ENCODE data around the gene PEX1.
"Not testable (repeated sequence)": the region's sequence is repeated elsewhere in the genome, so short reads cannot be mapped to it uniquely, and the experiment has no call there.

The PEX1 gene

DNA sequence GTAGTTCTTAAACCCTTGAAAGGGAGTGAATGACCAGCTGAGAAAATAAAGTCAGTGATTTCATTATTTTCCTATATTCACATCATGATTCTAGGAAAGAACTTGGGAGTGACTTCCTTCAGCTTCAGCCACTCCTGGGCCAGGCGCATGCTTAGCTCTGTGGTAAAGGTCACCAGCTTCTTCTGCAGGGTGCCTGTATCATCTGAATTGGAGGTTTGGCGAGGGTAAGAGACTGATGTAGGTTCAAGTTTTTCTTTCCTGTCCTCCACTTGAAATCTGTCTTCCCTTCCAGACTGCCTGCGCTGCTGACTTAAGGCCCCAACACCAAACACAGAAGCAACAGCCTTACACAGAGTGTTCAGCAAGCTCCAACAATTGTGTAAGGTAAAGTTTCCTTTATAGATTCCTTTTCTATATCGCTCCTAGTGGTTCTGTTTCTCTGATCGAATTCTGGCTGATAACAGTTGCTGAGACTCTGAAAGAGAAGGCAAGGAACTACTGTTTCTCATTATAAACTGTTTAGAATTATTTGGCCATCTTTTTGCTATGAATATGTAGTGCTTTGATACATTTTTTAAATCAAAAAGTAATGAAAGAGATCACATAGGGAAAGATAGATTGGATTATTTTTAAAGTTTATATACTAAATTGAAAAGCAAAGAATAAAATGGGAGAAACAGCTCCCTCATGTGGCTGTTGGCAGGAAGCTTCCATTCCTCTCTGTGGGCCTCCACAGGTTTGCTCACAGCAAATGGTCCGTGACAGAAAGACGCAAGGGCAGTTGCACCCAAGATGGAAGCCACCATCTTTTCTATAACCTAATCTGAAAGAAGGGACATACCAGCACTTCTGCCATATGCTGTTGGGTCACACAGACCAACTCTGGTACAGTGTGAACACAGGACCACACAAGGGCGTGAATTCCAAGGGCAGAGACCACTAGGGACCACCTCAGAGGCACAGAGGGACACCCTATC lies 67.0 kb downstream of the PEX1 start:
- DNase-seq (ENCODE audit: low read depth in 4 of 4, low spot score in 1 of 4): peak in 1 of 4 experiments; percentile 8

DNA sequence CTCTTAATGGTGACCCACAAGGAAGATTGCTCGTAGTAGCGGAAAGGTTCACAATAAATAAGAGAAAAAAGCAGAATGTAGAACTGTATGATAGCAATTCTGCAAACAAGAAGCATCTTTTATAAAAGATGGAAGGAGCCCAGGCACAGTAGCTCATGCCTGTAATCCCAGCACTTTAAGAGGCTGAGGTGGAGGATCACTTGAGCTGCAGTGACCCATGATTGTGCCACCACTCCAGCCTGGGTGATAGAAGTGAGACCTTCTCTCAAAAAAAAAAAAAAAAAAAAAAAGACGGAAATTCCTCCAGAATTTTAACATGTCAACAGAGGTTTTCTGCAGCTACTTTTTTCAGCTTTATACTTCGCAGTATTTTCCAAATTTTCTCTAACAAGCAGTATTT lies 67.8 kb downstream of the PEX1 start:
- no peak for DNase-seq (ENCODE audit: low read depth in 4 of 4, low spot score in 1 of 4)

DNA sequence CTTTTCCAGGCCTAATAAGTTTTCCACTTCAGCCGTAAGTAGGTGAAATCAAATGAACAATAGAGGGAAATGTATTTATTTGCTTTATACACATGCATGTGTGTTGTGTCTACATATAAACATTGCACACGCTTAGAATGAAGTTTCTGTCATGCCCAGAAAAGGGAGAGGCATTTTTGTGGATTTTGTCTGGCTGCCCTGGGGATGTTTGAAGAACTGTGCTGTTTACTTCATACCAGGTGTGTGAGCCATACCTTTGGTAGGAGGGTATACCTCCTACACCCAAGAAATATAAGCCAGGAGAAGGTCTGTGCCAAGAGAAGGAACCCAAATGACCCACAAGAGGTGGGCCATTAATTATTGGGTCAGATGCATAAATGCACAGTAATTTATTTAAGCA lies 68.2 kb downstream of the PEX1 start:
- no peak for DNase-seq (ENCODE audit: low read depth in 4 of 4, low spot score in 1 of 4)

DNA sequence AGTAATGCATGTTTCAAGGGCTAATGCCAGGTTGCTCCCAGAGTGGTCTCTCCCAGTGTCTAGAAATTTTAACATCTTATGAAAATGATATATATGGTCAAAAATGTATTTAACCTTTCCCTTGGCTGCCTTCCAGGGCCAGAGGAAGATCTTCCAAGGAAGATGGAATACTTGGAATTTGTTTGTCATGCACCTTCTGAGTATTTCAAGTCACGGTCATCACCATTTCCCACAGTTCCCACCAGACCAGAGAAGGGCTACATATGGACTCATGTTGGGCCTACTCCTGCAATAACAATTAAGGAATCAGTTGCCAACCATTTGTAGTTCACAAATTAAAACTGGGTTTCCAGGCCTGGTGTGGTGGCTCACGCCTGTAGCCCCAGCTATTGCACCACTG lies 72.1 kb downstream of the PEX1 start:
- no peak for DNase-seq (ENCODE audit: low read depth in 4 of 4, low spot score in 1 of 4)

DNA sequence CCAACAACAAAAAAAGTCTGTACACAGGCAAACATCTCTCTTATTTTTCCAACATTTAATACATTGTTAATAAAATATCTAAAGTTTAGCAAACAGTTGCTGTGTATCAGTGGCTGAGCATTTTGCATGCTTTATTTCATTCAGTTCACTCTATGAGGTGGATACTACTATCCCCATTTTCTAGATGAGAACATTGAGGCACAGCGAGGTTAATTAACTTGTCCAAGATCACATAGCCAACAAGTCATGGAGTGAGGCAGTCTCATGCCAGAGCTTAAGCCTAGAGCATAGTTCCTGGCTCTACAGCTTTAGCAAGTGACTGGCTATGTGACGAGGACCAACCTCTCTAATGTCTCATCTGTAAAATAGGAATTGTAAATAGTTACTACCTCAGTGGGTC lies 76.7 kb downstream of the PEX1 start:
- DNase-seq (ENCODE audit: low read depth in 4 of 4, low spot score in 1 of 4): no peak

DNA sequence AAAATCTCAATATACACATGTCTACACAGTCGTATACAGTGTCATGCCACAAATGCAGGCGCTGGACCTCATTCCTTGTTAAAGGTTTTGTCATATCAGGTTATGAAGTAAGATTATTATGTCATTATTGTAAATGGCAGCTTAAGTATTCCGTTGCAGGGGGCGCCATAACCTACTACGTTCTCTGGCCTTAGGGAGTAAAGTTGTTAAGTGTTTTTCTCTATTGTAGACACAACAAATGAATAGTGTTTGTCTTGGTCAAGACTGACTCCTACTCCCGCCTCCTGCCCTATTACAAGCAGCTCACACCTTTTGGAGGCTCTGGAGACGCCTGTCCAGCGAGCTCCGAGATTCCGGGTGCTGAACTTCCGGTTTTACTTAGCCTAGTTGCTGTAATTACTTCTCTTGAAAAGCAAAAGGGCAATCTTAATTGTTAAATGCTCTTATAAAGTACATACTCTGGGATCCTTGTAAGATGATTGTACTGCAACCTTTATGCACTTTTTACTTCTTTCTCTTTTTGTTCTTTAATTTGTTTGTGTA lies 80.0 kb downstream of the PEX1 start:
- DNase-seq (ENCODE audit: low read depth in 4 of 4, low spot score in 1 of 4): peak; percentile 5 to 32 (median 23)

DNA sequence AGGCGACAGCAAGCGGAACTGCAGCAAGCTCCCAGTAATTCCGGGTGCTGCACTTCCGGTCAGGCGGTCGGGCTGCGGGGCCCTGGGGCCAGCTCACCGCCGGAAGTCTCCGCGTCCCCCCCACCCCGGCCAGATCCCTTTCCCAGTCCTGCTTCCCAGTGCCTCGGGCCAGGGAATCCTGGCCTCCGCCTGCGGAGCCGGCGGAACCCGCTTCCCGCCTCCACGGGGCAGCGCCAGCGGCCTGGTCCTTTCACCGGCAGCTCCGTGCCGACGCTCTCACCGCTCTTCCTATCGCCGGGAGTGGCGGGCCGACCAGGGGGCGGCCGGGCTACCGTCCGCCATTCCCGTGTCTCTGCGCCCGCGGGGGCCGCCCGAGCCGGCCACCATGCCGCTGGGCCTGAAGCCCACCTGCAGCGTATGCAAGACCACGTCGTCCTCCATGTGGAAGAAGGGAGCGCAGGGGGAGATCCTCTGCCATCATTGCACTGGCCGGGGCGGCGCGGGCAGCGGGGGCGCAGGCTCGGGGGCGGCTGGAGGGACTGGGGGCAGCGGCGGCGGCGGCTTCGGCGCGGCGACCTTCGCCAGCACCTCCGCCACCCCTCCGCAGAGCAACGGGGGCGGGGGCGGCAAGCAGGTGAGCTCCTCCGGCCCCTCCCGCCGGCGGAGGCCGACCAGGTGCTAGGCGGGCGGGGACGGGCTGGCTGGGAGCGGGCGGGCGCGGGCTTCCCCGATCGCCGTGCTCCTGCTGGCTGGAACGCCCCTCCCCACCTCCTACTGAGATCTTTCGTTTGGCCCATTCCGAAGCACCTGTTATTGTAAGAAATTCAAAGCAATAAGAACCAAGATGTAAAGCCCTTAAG lies 80.7 kb downstream of the PEX1 start, which contains the start of gene GATAD1:
TSS of gene GATAD1 (plus strand) at position 138 of the 860 bp plus-strand sequence. CDS start at position 386, 248 bp downstream.
- peak; percentile 51 to 75 (median 64) for DNase-seq (ENCODE audit: low read depth in 4 of 4, low spot score in 1 of 4)

DNA sequence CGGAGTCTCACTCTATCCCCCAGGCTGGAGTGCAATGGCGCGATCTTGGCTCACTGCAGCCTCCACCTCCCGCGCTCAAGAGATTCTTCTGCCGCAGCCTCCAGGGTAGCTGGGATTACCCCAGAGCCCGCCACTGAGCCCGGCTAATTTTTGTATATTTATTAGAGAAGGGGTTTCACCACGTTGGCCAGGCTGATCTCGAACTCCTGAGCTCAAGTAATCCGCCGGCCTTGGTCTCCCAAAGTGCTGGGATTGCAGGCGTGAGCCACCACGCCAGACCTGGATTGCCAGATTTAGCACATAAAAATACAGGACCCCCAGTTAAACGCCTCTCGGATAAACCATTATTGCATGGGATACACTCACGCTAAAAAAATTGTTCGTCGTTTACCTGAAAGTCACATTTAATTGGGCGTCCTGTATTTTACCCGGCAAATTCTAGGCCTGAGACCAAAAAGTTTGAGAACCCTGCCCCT lies 81.4 kb downstream of the PEX1 start:
- no peak for DNase-seq (ENCODE audit: low read depth in 4 of 4, low spot score in 1 of 4)

DNA sequence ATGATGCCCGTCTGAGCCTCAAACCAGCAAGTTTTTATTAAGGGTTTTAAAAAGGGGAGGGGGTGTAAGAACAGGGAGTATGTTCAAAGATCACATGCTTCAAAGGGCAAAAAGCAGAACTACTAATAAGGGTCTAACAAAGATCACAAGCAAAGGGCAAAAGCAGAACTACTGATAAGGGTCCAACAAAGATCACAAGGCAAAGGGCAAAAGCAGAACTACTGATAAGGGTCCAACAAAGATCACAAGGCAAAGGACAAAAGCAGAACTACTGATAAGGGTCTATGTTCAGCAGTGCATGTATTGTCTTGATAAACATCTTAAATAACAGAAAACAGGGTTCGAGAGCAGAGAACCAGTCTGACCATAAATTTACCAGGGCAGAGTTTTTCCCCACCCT lies 85.6 kb downstream of the PEX1 start:
- DNase-seq (ENCODE audit: low read depth in 4 of 4, low spot score in 1 of 4): not testable (repeated sequence)

DNA sequence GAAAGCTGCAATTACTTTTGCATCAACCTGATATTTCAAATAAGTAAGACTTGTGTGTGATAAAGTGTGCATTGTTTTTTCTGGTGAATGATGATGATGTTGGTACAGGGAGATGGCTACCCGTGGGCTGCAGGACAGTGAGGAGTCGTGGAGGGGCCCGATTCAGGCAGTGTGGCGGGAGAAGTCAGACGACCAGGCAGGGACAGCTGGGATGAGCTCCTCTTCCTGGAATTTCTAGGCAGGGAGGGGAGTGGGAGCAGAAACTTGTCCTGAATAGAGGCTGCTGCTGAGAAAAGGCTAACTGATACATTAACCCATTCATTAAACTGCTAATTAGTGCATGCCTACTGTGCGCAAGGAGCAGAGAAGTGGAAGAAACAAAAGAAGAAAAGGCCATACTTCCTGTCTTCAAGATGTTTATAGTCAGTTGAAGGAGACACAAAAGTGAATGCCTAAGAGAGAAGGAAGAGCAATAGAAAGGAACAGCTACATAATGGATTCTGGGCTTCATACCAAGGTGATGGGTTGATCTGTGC lies 90.3 kb downstream of the PEX1 start:
- no peak for DNase-seq (ENCODE audit: low read depth in 4 of 4, low spot score in 1 of 4)
